ENCODE results near the gene NADK2. TPM values are rescaled to one million over a fixed set of nuclear protein-coding genes. Genes with fewer than 3 reads are reported as not detected.

The NADK2 gene
- total RNA-seq, 1 experiment from 2014 or later: 21.2 TPM

DNA sequence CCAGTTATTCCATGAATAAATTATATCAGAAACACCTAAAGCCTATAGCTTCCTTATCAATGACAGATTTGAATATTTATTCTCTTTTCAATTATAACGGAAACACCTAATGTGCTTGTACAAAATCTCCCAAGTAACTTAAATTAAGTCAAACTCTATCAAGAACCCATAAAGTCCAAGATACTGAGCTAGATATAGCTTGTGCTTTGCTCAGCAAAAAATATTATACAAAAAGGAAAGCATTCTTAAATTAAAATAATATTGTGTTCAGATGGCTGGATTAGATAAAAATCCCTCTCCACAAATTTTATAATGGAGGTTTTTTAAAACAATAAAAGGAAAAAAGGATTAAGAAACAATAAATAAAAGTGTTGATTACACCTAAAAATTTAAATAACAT lies 23.7 kb downstream of the NADK2 start:
- no TSS peak for BruUV-seq (replicated peaks)
- H3K9me2 ChIP-seq (ENCODE audit: insufficient read depth): no peaks in the 10 kb centered on the region
- H3K27me3 ChIP-seq (ENCODE audit: insufficient read depth, low read length): no peaks in the 10 kb centered on the region
- RAD21 ChIA-PET (ENCODE audit: low non-redundant PET in 1 of 2, low total read pairs in 2 of 2, uncharacterized antibody in 2 of 2, unreplicated experiment in 2 of 2): no interaction called here
- TF ChIP-seq, protein P1, sequence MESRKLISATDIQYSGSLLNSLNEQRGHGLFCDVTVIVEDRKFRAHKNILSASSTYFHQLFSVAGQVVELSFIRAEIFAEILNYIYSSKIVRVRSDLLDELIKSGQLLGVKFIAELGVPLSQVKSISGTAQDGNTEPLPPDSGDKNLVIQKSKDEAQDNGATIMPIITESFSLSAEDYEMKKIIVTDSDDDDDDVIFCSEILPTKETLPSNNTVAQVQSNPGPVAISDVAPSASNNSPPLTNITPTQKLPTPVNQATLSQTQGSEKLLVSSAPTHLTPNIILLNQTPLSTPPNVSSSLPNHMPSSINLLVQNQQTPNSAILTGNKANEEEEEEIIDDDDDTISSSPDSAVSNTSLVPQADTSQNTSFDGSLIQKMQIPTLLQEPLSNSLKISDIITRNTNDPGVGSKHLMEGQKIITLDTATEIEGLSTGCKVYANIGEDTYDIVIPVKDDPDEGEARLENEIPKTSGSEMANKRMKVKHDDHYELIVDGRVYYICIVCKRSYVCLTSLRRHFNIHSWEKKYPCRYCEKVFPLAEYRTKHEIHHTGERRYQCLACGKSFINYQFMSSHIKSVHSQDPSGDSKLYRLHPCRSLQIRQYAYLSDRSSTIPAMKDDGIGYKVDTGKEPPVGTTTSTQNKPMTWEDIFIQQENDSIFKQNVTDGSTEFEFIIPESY (IDR thresholded peaks at IDR 0.05; ENCODE audit: extremely low read depth, insufficient replicate concordance, low read length): no peak
- TF ChIP-seq, protein P2, sequence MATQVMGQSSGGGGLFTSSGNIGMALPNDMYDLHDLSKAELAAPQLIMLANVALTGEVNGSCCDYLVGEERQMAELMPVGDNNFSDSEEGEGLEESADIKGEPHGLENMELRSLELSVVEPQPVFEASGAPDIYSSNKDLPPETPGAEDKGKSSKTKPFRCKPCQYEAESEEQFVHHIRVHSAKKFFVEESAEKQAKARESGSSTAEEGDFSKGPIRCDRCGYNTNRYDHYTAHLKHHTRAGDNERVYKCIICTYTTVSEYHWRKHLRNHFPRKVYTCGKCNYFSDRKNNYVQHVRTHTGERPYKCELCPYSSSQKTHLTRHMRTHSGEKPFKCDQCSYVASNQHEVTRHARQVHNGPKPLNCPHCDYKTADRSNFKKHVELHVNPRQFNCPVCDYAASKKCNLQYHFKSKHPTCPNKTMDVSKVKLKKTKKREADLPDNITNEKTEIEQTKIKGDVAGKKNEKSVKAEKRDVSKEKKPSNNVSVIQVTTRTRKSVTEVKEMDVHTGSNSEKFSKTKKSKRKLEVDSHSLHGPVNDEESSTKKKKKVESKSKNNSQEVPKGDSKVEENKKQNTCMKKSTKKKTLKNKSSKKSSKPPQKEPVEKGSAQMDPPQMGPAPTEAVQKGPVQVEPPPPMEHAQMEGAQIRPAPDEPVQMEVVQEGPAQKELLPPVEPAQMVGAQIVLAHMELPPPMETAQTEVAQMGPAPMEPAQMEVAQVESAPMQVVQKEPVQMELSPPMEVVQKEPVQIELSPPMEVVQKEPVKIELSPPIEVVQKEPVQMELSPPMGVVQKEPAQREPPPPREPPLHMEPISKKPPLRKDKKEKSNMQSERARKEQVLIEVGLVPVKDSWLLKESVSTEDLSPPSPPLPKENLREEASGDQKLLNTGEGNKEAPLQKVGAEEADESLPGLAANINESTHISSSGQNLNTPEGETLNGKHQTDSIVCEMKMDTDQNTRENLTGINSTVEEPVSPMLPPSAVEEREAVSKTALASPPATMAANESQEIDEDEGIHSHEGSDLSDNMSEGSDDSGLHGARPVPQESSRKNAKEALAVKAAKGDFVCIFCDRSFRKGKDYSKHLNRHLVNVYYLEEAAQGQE (IDR thresholded peaks at IDR 0.05; ENCODE audit: low read depth): no peak
- TF ChIP-seq YY1 (IDR thresholded peaks at IDR 0.05; ENCODE audit: extremely low read depth, insufficient replicate concordance, low read depth, low read length): no peak
- no peak for TF ChIP-seq SIN3A (IDR thresholded peaks at IDR 0.05; ENCODE audit: low read depth)
- TF ChIP-seq CBX3 (IDR thresholded peaks at IDR 0.05; ENCODE audit: low read depth): no peak
- no peak for TF ChIP-seq SP1 (IDR thresholded peaks at IDR 0.05; ENCODE audit: low read depth)
- TF ChIP-seq CEBPB (IDR thresholded peaks at IDR 0.05; ENCODE audit: low read depth): no peak
- TF ChIP-seq POLR2AphosphoS5 (IDR thresholded peaks at IDR 0.05; ENCODE audit: low read depth, low read length): no peak
- TF ChIP-seq SRF (IDR thresholded peaks at IDR 0.05; ENCODE audit: low read depth): no peak
- no peak for TF ChIP-seq RAD21 (IDR thresholded peaks at IDR 0.05; ENCODE audit: low read depth)
- TF ChIP-seq JUND (IDR thresholded peaks at IDR 0.05): no peak
- no peak for TF ChIP-seq POLR2A (IDR thresholded peaks at IDR 0.05; ENCODE audit: borderline replicate concordance, extremely low read depth, insufficient read depth, insufficient read length)
- no peak for TF ChIP-seq EZH2phosphoT487 (IDR thresholded peaks at IDR 0.05; ENCODE audit: borderline replicate concordance)
- no peak for TF ChIP-seq ZFX (IDR thresholded peaks at IDR 0.05)
- no peak for TF ChIP-seq TCF7L2 (IDR thresholded peaks at IDR 0.05; ENCODE audit: borderline replicate concordance, extremely low read depth, insufficient read depth, insufficient read length)
- no peak for TF ChIP-seq EGR1 (IDR thresholded peaks at IDR 0.05; ENCODE audit: low read depth)
- no peak for TF ChIP-seq EZH2 (IDR thresholded peaks at IDR 0.05)
- POLR2A ChIA-PET: interaction anchor here (0.8 kb wide), 1 partner anchor 24 kb away, joined by 3 read pairs; the partner anchor contains the start of gene NADK2
- ATAC-seq (no peak), DNase-seq (ENCODE audit: low read depth, low spot score) (no peak)
- no peak overlapping the region for H2AFZ ChIP-seq (ENCODE audit: low read depth, low read length, poor library complexity, severe bottlenecking)
- H3K9me3 ChIP-seq (ENCODE audit: control insufficient read depth in 1 of 2, insufficient read depth in 1 of 2, low read depth in 1 of 2, low read length in 2 of 2): no peaks in the 10 kb centered on the region
- no peak overlapping the region for H3K4me3 ChIP-seq (replicated peaks in 1 of 2; ENCODE audit: low read depth in 1 of 2, low read length in 2 of 2)
- CTCF ChIA-PET: no interaction called here
- H3K4me2 ChIP-seq (ENCODE audit: low read length): no peak overlapping the region
- H3K79me2 ChIP-seq (ENCODE audit: insufficient read depth, low read length): no peaks in the 10 kb centered on the region
- H3K9ac ChIP-seq (ENCODE audit: low read length): no peak overlapping the region
- no peaks in the 10 kb centered on the region for H3K4me1 ChIP-seq (ENCODE audit: control insufficient read depth in 1 of 2, insufficient read depth in 2 of 2, low read length in 2 of 2)
- H4K20me1 ChIP-seq (ENCODE audit: insufficient read depth): no peaks in the 10 kb centered on the region
- no peak overlapping the region for H3K27ac ChIP-seq (ENCODE audit: low read depth, low read length)
- no peaks in the 10 kb centered on the region; a peak in 2 of 4 replicates for H3K36me3 ChIP-seq (ENCODE audit: control insufficient read depth in 1 of 2, insufficient read depth in 2 of 2, low read length in 2 of 2)
- intact Hi-C loops (cut with micrococcal nuclease): no loop called here

All from HCT116 (cell line).